Esophagus muscularis mucosa (tissue), 4 donors: Measurements from ENCODE around the gene BANF1.

ENCODE experiments used
- CTCF ChIP-seq, 3 experiments: fragments of 200-600 bp in 2 of 3; fragments of 450-650 bp in 1 of 3; sonication (generic) in 2 of 3; IDR thresholded peaks; one replicate each; pipeline ENCODE4 v1.5.1; 2017 to 2019; ENCODE audit warnings: antibody characterized with exemption in 3 of 3, mild to moderate bottlenecking in 2 of 3, moderate library complexity in 1 of 3
- EP300 ChIP-seq: sonication (generic); formaldehyde crosslinking; IDR thresholded peaks from one replicate; pipeline ENCODE4 v1.6.1; 2017; ENCODE audit warnings: antibody characterized with exemption
- POLR2A ChIP-seq: fragments of 450-650 bp; IDR thresholded peaks from one replicate; pipeline ENCODE4 v1.6.1; 2017; ENCODE audit warnings: antibody characterized with exemption, moderate library complexity, mild to moderate bottlenecking, low read depth
- POLR2AphosphoS5 ChIP-seq, 2 donors: sonication (generic); formaldehyde crosslinking; IDR thresholded peaks; one replicate each; pipeline ENCODE4 v1.6.1; 2017; ENCODE audit warnings: antibody characterized with exemption in 2 of 2

DNA sequence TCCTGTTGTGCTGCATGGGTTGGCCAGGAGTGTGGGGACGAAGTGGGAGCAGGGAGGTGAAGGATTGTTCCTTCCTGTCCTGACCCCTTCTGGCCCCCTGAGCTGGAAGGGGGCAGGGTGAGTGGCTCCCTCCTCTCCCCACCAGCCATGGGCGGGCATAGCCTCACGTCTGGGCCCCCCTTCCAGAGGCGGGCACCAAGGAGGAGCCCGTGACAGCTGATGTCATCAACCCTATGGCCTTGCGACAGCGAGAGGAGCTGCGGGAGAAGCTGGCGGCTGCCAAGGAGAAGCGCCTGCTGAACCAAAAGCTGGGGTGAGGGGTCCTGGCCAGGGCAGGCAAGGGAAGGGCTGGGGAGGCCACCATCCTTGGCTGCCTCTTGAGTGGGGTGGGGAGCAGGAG, 37.4 kb upstream of the BANF1 start:
- TF ChIP-seq CTCF (IDR thresholded peaks at IDR 0.05) (no peak), EP300 (no peak), POLR2A (no peak), POLR2AphosphoS5 (IDR thresholded peaks at IDR 0.05) (no peak)
